Endothelial cell of umbilical vein (primary cell): ENCODE measurements around the gene USHBP1. TPM values are rescaled to one million over a fixed set of nuclear protein-coding genes. Genes with fewer than 3 reads are reported as not detected.

Source experiments
- BruUV-seq: library from RNA; stranded (reverse); fragments of 400-500 nt; replicated peaks from 2 replicates; lab custom pipeline; 2021; lab: Mats Ljungman, UMichigan
- CTCF ChIA-PET: fragments of 300-600, 350-600 bp; sonication (Branson Sonifier 250); formaldehyde crosslinking; loops from one replicate; lab custom pipeline; 2021; ENCODE audit warnings: antibody characterized with exemption, inconsistent platforms; lab: Charles Lee
- POLR2A ChIA-PET: fragments of 300-600, 350-600 bp; sonication (Branson Sonifier 250); formaldehyde crosslinking; loops from one replicate; lab custom pipeline; 2021; ENCODE audit warnings: antibody characterized with exemption, inconsistent platforms; lab: Charles Lee
- DNase-seq: peaks from one replicate; pipeline ENCODE4 v3.0.0-alpha.2; 2011; ENCODE audit warnings: low read depth, low spot score
- FAIRE-seq: peaks from 2 replicates; lab custom pipeline; 2011; peaks lifted over from hg19 to GRCh38; lab: Jason Lieb, UNC
- H2AFZ ChIP-seq: 2 replicates; pipeline ENCODE4 v1.6.0; 2012; ENCODE audit warnings: low read depth, low read length, control low read depth, inconsistent platforms
- H3K27ac ChIP-seq: 2 replicates; pipeline ENCODE4 v1.5.1; 2011; ENCODE audit warnings: low read depth, mild to moderate bottlenecking, control low read depth, low read length, moderate library complexity; ENCODE audit not compliant: insufficient read depth
- H3K27me3 ChIP-seq, 2 experiments: 2 replicates each; pipeline versions ENCODE4 v1.6.0 to v1.6.1; 2011; ENCODE audit warnings: low read length in 2 of 2, mixed read lengths in 1 of 2; ENCODE audit not compliant: control insufficient read depth in 2 of 2, insufficient read depth in 2 of 2
- H3K36me3 ChIP-seq, 2 experiments: 2 replicates in 1 of 2; 3 replicates in 1 of 2; pipeline ENCODE4 v1.5.1; 2011; ENCODE audit warnings: low read length in 2 of 2, mild to moderate bottlenecking in 1 of 2, moderate library complexity in 1 of 2; ENCODE audit not compliant: control insufficient read depth in 2 of 2, insufficient read depth in 2 of 2; ENCODE audit errors: extremely low read depth in 1 of 2
- H3K4me1 ChIP-seq: 3 replicates; pipeline ENCODE4 v1.5.1; 2011; ENCODE audit warnings: mild to moderate bottlenecking, low read length; ENCODE audit not compliant: control insufficient read depth, insufficient read depth; ENCODE audit errors: extremely low read depth
- H3K4me2 ChIP-seq: 2 replicates; pipeline ENCODE4 v1.6.1; 2011; ENCODE audit warnings: low read length, control low read depth, mixed read lengths; ENCODE audit not compliant: insufficient read depth
- H3K4me3 ChIP-seq, 3 experiments: fragments of 200-600 bp in 1 of 3; sonication (generic), shearing (Covaris generic) in 1 of 3; replicated peaks in 1 of 3; 2 replicates each; pipeline ENCODE4 v1.5.1; 2011 to 2016; ENCODE audit warnings: control low read depth in 3 of 3, low read length in 3 of 3, mild to moderate bottlenecking in 2 of 3, inconsistent platforms in 1 of 3, low read depth in 1 of 3, moderate library complexity in 1 of 3; ENCODE audit not compliant: insufficient read depth in 1 of 3
- H3K79me2 ChIP-seq: 2 replicates; pipeline ENCODE4 v1.6.0; 2012; ENCODE audit warnings: low read length, inconsistent platforms; ENCODE audit not compliant: control insufficient read depth, insufficient read depth
- H3K9ac ChIP-seq: replicated peaks from 2 replicates; pipeline ENCODE3; 2011; ENCODE audit warnings: low read length, control low read depth; ENCODE audit not compliant: insufficient read depth; ENCODE audit errors: extremely low read depth
- H3K9me1 ChIP-seq: replicated peaks from 3 replicates; pipeline ENCODE4 v1.6.0; 2011; ENCODE audit warnings: mild to moderate bottlenecking, low read length; ENCODE audit not compliant: control insufficient read depth, insufficient read depth; ENCODE audit errors: extremely low read depth
- H3K9me3 ChIP-seq: replicated peaks from 2 replicates; pipeline ENCODE4 v1.5.1; 2012; ENCODE audit warnings: low read length, inconsistent platforms; ENCODE audit not compliant: control insufficient read depth, insufficient read depth
- H4K20me1 ChIP-seq: replicated peaks from 2 replicates; pipeline ENCODE3; 2011; ENCODE audit warnings: mild to moderate bottlenecking, low read length; ENCODE audit not compliant: control insufficient read depth, insufficient read depth; ENCODE audit errors: extremely low read depth
- CTCF ChIP-seq, 2 donors: IDR thresholded peaks; 1 replicate in 1 of 2; 2 replicates in 1 of 2; pipeline ENCODE4 v1.5.1; 2011; ENCODE audit warnings: low read length in 2 of 2, mild to moderate bottlenecking in 2 of 2, moderate library complexity in 2 of 2, control low read depth in 1 of 2, inconsistent platforms in 1 of 2, low read depth in 1 of 2; ENCODE audit not compliant: insufficient read depth in 1 of 2; ENCODE audit errors: extremely low read depth in 1 of 2
- EZH2 ChIP-seq: IDR thresholded peaks from 2 replicates; pipeline ENCODE4 v1.6.1; 2012; ENCODE audit warnings: borderline replicate concordance, low read depth, mild to moderate bottlenecking, moderate library complexity, low read length, inconsistent platforms; ENCODE audit not compliant: severe bottlenecking
- FOS ChIP-seq: IDR thresholded peaks from 2 replicates; pipeline ENCODE4 v1.6.1; 2011; ENCODE audit warnings: mild to moderate bottlenecking, low read length, moderate library complexity, borderline replicate concordance; ENCODE audit not compliant: insufficient read depth
- GATA2 ChIP-seq: IDR thresholded peaks from 2 replicates; pipeline ENCODE4 v1.7.0; 2011; ENCODE audit warnings: low read depth, mild to moderate bottlenecking, moderate library complexity, mixed read lengths, low read length; ENCODE audit not compliant: insufficient read length, insufficient read depth
- JUN ChIP-seq: IDR thresholded peaks from 2 replicates; pipeline ENCODE4 v1.6.1; 2011; ENCODE audit warnings: borderline replicate concordance, low read depth; ENCODE audit not compliant: insufficient read length, insufficient read depth
- MAX ChIP-seq: IDR thresholded peaks from 2 replicates; pipeline ENCODE4 v1.6.1; 2011; ENCODE audit not compliant: insufficient read depth, insufficient read length
- MYC ChIP-seq: IDR thresholded peaks from one replicate; pipeline ENCODE4 v1.6.1; 2011; ENCODE audit warnings: mild to moderate bottlenecking, low read depth, low read length
- POLR2A ChIP-seq: IDR thresholded peaks from 2 replicates; pipeline ENCODE4 v1.6.1; 2012; ENCODE audit warnings: low read depth, mild to moderate bottlenecking, control low read depth, low read length
- POLR2AphosphoS5 ChIP-seq: IDR thresholded peaks from 2 replicates; pipeline ENCODE4 v1.6.1; 2012; ENCODE audit warnings: low read depth, mild to moderate bottlenecking, control low read depth, low read length, moderate library complexity; ENCODE audit not compliant: insufficient read depth
- dilution Hi-C: fragments of 300-500 bp; cut with MboI; formaldehyde crosslinking; loops from one replicate; pipeline ENCODE4 v1.15.0; 2019; ENCODE audit warnings: low sequenced_read_pairs; ENCODE audit not compliant: extremely low pct_ligation_motif_present
- intact Hi-C: fragments of 100-400 bp; cut with micrococcal nuclease; formaldehyde crosslinking; loops from one replicate; pipeline ENCODE4 v1.10.0; 2022
- polyA plus RNA-seq, 4 experiments: library from polyadenylated mRNA; depleted of rRNA in 3 of 4; stranded (reverse) in 3 of 4; unstranded in 1 of 4; fragments of >200 nt; gene quantifications; 2 replicates each; pipeline versions ENCODE4 v1.2.1 to v1.2.3, GENCODE V29; 2011 to 2012; ENCODE audit warnings: missing spikeins in 1 of 4
- total RNA-seq: library from RNA; stranded (reverse); gene quantifications from 2 replicates; pipeline ENCODE4 v1.2.3, GENCODE V29; 2021

USHBP1 gene
- total and polyA plus RNA-seq, 2 donors (not counting 3 experiments of a cell fraction or from before 2014, with no cell fraction given) = 14.8 to 20.4 TPM

DNA sequence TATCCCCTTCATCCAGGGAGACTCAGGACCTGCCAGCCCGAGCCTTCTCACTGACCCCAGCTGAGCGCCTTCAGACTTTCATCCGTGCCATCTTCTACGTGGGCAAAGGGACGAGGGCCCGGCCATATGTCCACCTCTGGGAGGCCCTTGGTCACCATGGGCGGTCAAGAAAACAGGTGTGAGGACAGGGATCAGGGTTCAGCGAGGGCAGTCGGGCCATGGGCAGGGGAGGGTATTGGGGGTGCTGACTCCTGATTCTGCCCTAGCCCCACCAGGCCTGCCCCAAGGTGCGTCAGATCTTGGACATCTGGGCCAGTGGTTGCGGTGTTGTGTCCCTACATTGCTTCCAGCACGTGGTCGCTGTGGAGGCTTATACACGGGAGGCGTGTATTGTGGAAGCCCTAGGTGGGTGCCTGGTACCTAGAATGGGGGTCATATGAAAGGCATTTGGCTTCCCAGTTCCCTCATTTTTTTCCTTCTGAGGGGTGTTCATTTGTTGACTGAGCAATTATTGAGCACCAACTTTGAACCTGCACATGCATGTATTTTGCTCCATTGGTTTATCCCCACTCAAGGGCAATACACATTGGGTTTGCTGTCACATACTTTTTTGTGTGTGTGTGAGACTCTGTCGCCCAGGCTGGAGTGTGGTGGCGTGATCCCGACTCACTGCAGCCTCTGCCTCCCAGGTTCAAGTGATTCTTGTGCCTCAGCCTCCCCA lies 21.0 kb upstream of the USHBP1 start:
- ChIA-PET CTCF (interaction anchor here (0.8 kb wide), 1 partner anchor 24 kb away, joined by 4 read pairs; no protein-coding TSS in a partner anchor), POLR2A (no interaction called here)
- Histone ChIP-seq H4K20me1 (no peaks in the 10 kb centered on the region), H3K9ac (no peak overlapping the region), H3K9me3 (no peaks in the 10 kb centered on the region), H2AFZ (no peak overlapping the region), H3K79me2 (no peaks in the 10 kb centered on the region), H3K4me3 (no peak overlapping the region), H3K27me3 (no peaks in the 10 kb centered on the region), H3K9me1 (no peaks in the 10 kb centered on the region), H3K36me3 (no peaks in the 10 kb centered on the region), H3K4me1 (peaks cover 10% of the 10 kb centered on the region), H3K27ac (no peak overlapping the region), H3K4me2 (no peak overlapping the region)
- DNase-seq (no peak), FAIRE-seq (no peak)
- no TSS peak for BruUV-seq
- dilution Hi-C loops (no loop called here), intact Hi-C loops (no loop called here)
- TF ChIP-seq CTCF (IDR thresholded peaks at IDR 0.05; ENCODE audit: extremely low read depth in 1 of 2, insufficient read depth in 1 of 2, low read depth in 1 of 2, low read length in 2 of 2) = no peak
- no peak for TF ChIP-seq FOS
- TF ChIP-seq GATA2 = no peak
- no peak for TF ChIP-seq POLR2A
- TF ChIP-seq POLR2AphosphoS5 = no peak
- TF ChIP-seq MAX = no peak
- no peak for TF ChIP-seq JUN
- no peak for TF ChIP-seq EZH2
- TF ChIP-seq MYC = no peak
